Stimulated activated naive CD8-positive, alpha-beta T cell treated with anti-CD3 and anti-CD28 coated beads, Interleukin-15, amount 100 ng/mL, for 72 hours (primary cell): Measurements from ENCODE around the gene KCNJ5.
A peak's percentile ranks its signal among the peaks of the same experiment; 100 is the strongest.

ENCODE experiments used
- ATAC-seq: fragments of 150-1000 bp; cut with Tn5 transposase; 2 replicates; pipeline ENCODE4 v1.10.0; 2021; ENCODE audit warnings: mild to moderate bottlenecking, moderate library complexity
- DNase-seq, 2 donors: peaks; one replicate each; pipeline ENCODE4 v3.0.0; 2021 to 2022
- H3K27ac Mint-ChIP-seq, 2 donors: one replicate each; pipeline ENCODE4 v1.8.0; 2022; ENCODE audit warnings: mild to moderate bottlenecking in 2 of 2, mixed read lengths in 2 of 2, moderate library complexity in 2 of 2
- H3K27me3 Mint-ChIP-seq: one replicate; pipeline ENCODE4 v1.8.0; 2022; ENCODE audit warnings: mixed read lengths
- H3K4me1 Mint-ChIP-seq: one replicate; pipeline ENCODE4 v1.8.0; 2022; ENCODE audit warnings: mild to moderate bottlenecking, mixed read lengths
- H3K4me3 Mint-ChIP-seq, 2 donors: one replicate each; pipeline ENCODE4 v1.8.0; 2022; ENCODE audit warnings: mild to moderate bottlenecking in 2 of 2, mixed read lengths in 2 of 2, moderate library complexity in 1 of 2
- H3K9me3 Mint-ChIP-seq, 2 donors: one replicate each; pipeline ENCODE4 v1.8.0; 2022; ENCODE audit warnings: mixed read lengths in 2 of 2

KCNJ5 gene

DNA sequence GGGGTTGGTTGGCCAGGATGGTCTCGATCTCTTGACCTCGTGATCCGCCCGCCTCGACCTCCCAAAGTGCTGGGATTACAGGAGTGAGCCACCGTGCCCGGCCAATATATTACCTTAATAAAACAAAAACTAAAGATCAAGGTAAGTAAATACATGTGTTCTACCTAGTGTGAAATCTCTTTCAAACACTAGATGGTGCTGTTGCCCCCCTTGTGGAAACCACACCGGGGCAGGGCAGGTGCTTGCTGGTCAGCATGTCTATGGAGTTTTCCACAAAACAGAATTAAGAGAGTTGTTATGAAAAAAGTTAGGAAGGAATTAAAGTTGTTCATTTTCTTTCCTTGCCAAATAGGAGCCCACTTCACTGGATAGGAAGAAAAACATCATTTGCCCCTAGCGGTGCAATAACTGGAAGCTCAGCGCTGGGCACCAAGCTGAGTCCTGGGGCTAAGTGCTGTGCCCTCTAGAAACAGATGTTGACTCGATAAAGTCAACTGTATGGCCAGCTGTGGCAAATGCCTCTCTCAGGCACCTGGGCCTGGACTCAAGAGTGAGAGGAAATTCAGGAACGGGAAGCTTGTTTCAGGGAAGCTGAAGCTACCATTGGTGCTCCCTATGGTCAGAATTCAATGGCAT lies 6.3 kb upstream of the KCNJ5 start:
- H3K4me3 Mint-ChIP-seq: no peak overlapping the region
- H3K9me3 Mint-ChIP-seq: no peaks in the 10 kb centered on the region
- no peaks in the 10 kb centered on the region for H3K4me1 Mint-ChIP-seq
- H3K27ac Mint-ChIP-seq: no peak overlapping the region
- ATAC-seq (peak; percentile 76), DNase-seq (peak; percentile 62 to 70)
- H3K27me3 Mint-ChIP-seq: peaks cover 96% of the 10 kb centered on the region

DNA sequence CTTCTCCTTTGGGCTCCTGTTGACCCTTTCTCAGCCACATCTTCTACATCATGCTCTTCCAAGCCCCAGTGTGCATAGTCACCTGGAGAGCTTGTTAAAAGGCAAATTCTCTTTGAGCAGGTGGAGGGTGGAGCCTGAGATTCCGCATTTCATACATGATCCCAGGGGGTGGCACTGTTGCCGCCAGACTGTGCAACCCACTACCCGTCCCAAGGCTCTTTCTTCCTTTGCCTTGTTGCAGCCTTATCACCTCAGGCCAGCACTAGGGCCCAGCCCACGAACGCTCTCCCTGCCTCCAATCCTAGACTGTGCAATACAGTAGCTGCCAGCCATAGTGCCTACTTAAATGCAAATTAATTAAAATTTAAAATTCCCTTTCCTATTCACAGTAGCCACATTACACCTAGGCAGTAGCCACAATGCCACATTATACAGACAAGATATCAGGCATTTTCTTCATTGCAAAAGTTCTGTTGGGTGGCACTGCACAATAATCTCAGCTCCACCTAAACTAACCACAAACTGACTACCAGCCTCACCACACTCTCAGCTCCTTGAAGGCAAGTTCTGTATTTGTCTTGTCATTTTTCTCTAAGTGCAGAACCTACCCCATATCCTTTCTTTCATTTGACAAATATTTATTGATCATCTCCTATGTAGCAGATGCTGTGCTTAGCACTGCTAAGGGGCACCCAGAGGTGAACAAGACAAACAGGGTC lies 4.6 kb upstream of the KCNJ5 start:
- peaks cover 97% of the 10 kb centered on the region for H3K27me3 Mint-ChIP-seq
- no peaks in the 10 kb centered on the region for H3K9me3 Mint-ChIP-seq
- no peak for DNase-seq
- no peak overlapping the region for H3K4me3 Mint-ChIP-seq
- no peak overlapping the region for H3K27ac Mint-ChIP-seq
- peak; percentile 48 for ATAC-seq
- H3K4me1 Mint-ChIP-seq: peaks cover 16% of the 10 kb centered on the region

- Mint-ChIP-seq H3K27ac (no peak overlapping the region), H3K4me1 (peaks cover 23% of the 10 kb centered on the region), H3K27me3 (peaks cover 97% of the 10 kb centered on the region), H3K4me3 (no peak overlapping the region), H3K9me3 (no peaks in the 10 kb centered on the region)
- ATAC-seq (no peak), DNase-seq (no peak)
Observed at GRCh38 chr11:128888034-128888985, 2.8 kb upstream of the KCNJ5 start.

DNA sequence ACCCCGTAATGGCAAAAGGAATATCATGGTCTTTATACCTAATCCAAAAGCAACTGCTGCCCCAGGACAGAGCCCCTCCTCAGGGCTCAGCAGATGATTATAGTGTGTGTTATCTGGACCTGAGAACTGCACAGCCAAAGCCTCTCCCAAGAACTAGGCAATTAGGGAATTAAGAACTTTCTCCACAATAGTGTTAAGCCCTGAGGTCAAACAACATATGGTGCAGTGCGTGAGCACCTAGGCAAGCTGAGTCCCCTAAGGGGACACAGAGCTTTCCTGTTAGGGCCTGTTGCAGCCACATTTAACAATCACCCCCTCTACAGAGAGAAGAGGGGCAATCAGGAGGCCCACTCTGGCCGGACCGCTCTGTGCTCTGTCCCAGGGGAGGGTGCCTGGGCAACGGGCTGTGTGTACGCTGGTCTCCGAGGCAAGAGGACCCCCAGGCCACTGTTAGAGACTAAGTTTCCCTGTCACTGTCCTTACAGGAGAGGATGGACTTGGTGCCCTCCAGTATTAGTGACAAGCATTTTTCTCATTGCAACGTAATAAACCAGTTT lies 1.4 kb upstream of the KCNJ5 start:
- no peak for DNase-seq
- ATAC-seq: no peak
- H3K27ac Mint-ChIP-seq: no peak overlapping the region
- H3K4me3 Mint-ChIP-seq: peak overlapping the region in 1 of 2 donors; percentile 79
- H3K4me1 Mint-ChIP-seq: peaks cover 29% of the 10 kb centered on the region
- H3K9me3 Mint-ChIP-seq: no peaks in the 10 kb centered on the region
- H3K27me3 Mint-ChIP-seq: peaks cover 89% of the 10 kb centered on the region

- H3K27me3 Mint-ChIP-seq: peaks cover 85% of the 10 kb centered on the region
Observed at GRCh38 chr11:128890216-128890542, 977 bp upstream of the KCNJ5 start.

DNA sequence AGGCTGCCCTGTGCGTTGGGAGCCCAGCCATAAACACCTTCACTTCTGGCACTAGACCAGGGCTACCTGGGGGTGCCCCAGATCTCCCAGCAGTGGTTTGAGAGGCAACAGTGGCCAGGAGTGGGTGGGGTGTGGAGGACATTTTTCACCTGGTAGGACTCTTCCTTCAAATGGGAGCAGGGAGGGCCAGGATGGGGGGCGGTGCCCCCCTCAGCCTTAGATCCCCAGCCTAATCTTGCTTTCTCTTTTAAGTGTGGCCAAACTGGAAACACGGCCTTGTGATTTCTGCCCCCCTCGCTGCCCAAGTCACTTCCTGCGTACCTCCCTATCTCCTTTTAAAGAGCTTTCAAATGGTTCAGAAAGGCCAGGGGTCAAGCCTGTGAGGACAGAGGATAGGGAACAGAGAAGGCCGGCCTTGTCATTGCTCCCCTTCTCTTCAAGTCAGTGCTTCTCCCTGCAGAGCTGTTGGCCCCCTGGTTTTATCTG lies 800 bp downstream of the KCNJ5 start:
- DNase-seq (no peak), ATAC-seq (no peak)
- no peak overlapping the region for H3K27ac Mint-ChIP-seq
- no peaks in the 10 kb centered on the region for H3K9me3 Mint-ChIP-seq
- peak overlapping the region; percentile 69 for H3K4me3 Mint-ChIP-seq
- peaks cover 29% of the 10 kb centered on the region for H3K4me1 Mint-ChIP-seq
- H3K27me3 Mint-ChIP-seq: peaks cover 67% of the 10 kb centered on the region

More at GRCh38 chr11:128890216-128890542, 977 bp upstream of the KCNJ5 start:
- DNase-seq (no peak), ATAC-seq (peak; percentile 33)
- no peaks in the 10 kb centered on the region for H3K9me3 Mint-ChIP-seq
- H3K4me1 Mint-ChIP-seq: peaks cover 29% of the 10 kb centered on the region
- peak overlapping the region; percentile 77 to 79 for H3K4me3 Mint-ChIP-seq
- no peak overlapping the region for H3K27ac Mint-ChIP-seq

DNA sequence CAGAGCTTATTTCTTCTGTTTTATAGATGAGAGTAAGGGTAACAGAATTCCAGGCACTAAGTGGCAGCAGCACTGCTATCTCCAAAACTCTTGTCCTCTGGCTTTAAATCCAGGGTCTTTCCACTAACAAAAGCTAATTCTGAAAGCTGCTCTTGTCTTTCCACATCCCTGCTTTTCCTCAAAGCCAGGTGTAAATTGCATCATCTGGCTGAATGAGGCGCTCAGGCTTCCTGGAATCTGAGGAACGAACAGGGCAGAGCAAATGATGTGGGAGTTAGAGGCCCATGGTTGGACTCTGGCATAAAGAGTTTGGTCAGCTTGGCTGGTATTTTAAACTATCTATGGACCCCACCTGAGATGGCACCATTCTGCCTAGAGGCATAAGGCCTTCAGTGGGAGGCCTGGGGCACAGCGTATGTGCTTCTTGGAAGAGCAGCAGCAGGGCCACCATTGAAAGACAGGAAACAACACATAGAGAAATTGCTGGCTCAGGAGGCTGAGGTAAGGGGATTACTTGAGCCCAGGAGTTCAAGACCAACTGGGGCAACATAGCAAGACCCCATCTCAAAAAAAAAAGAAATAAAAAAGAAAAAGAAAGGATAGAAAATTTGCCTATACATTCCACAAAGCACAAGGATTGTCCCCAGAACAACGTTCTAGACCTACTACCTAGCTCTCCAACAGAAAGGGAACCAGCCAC lies 1.9 kb downstream of the KCNJ5 start:
- H3K9me3 Mint-ChIP-seq: no peaks in the 10 kb centered on the region
- DNase-seq: no peak
- no peak for ATAC-seq
- no peak overlapping the region for H3K4me3 Mint-ChIP-seq
- peaks cover 65% of the 10 kb centered on the region for H3K27me3 Mint-ChIP-seq
- no peak overlapping the region for H3K27ac Mint-ChIP-seq
- H3K4me1 Mint-ChIP-seq: peaks cover 29% of the 10 kb centered on the region

DNA sequence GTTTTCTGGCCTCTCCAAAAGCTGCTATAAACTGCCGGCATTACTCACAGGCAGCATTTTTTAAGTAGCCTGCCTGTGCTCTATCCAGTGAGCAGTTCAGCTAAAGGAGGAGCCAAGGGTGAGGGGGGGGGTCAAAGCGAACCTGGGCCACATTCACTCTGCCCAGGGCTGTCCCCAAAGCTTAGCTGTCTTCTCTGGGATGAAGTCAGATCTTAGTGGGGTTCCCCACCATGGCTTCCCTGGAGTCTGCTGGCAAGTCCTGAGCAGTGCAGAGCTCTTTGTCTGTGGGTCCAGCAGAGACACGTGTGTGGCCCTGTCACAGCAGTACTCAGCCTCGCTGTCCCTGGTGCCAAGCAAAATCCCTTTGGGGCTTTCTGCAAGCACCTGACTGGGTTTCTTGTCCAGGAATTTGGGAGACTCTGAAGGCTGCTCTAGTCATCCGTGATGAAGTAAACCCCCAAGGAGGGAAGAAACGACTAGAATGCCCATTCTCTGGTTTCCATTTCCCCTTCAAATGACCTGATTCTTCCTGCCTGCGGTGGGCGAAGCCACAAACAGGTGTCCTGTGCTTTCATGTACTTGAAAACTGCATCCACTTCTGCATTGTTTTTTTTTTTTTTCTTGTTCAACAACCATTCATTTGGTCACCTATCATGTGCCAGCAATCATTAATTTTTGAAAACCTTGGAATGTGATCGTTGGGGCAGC lies 2.6 kb downstream of the KCNJ5 start:
- no peak for ATAC-seq
- DNase-seq: no peak
- H3K27ac Mint-ChIP-seq: no peak overlapping the region
- H3K27me3 Mint-ChIP-seq: peaks cover 58% of the 10 kb centered on the region
- H3K4me1 Mint-ChIP-seq: peaks cover 29% of the 10 kb centered on the region
- no peaks in the 10 kb centered on the region for H3K9me3 Mint-ChIP-seq
- no peak overlapping the region for H3K4me3 Mint-ChIP-seq

DNA sequence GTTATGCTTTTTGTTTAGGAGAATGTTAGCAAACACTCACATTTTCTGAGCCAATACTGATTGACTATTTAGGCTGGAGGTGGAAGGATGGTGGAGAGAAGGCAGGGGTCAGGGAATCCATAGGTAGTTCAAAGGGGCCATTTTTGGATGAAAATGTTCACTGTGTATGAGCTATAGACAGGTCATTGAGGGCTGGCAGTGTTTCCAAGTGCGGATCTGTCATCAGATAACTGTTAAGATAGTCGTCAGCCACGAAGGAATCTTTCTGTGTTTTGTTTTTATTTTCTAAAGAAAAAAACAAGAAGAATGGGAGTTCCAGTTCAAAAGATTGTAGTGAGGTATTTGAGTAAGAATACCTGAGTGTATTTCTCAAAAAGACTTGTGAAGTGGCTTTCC lies 3.1 kb downstream of the KCNJ5 start:
- Mint-ChIP-seq H3K4me3 (no peak overlapping the region), H3K27ac (no peak overlapping the region), H3K27me3 (peaks cover 53% of the 10 kb centered on the region), H3K9me3 (no peaks in the 10 kb centered on the region), H3K4me1 (peaks cover 29% of the 10 kb centered on the region)
- no peak for ATAC-seq
- no peak for DNase-seq

DNA sequence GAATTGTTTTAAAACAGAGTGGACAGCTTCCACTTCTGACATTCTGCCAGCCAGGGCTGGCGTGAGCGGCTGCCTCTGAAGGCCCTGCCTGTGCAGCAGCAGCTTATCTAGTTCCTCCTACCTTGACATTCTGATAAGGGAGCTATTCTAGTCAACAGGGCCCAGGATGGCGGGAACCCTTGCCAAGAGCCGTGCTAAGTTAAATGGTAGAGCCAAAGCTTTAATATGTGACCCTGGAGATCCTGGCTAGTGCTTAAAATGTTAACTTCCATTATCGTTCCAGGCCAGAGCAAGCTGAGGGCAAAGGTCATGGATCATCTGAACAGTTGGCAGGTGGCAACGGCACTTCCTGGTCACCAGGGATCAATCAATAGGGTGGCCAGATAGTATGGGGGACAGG lies 3.5 kb downstream of the KCNJ5 start:
- ATAC-seq (no peak), DNase-seq (no peak)
- no peak overlapping the region for H3K27ac Mint-ChIP-seq
- H3K4me3 Mint-ChIP-seq: no peak overlapping the region
- peaks cover 49% of the 10 kb centered on the region for H3K27me3 Mint-ChIP-seq
- H3K9me3 Mint-ChIP-seq: no peaks in the 10 kb centered on the region
- peaks cover 29% of the 10 kb centered on the region for H3K4me1 Mint-ChIP-seq

GRCh38 chr11:128895526-128895925 lies 4.4 kb downstream of the KCNJ5 start:
- ATAC-seq (peak; percentile 21), DNase-seq (no peak)
- Mint-ChIP-seq H3K9me3 (no peaks in the 10 kb centered on the region), H3K4me1 (peaks cover 24% of the 10 kb centered on the region), H3K27ac (no peak overlapping the region), H3K4me3 (no peak overlapping the region), H3K27me3 (peaks cover 40% of the 10 kb centered on the region)

GRCh38 chr11:128896356-128896755 lies 5.2 kb downstream of the KCNJ5 start:
- Mint-ChIP-seq H3K27ac (no peak overlapping the region), H3K4me1 (peaks cover 15% of the 10 kb centered on the region), H3K9me3 (no peaks in the 10 kb centered on the region), H3K4me3 (no peak overlapping the region), H3K27me3 (peaks cover 32% of the 10 kb centered on the region)
- ATAC-seq: no peak
- DNase-seq: no peak

- H3K4me1 Mint-ChIP-seq: peaks cover 6% of the 10 kb centered on the region
- DNase-seq (no peak), ATAC-seq (no peak)
- H3K9me3 Mint-ChIP-seq: no peaks in the 10 kb centered on the region
- H3K27ac Mint-ChIP-seq: no peak overlapping the region
- peaks cover 29% of the 10 kb centered on the region for H3K27me3 Mint-ChIP-seq
- no peak overlapping the region for H3K4me3 Mint-ChIP-seq
Observed at GRCh38 chr11:128897826-128898225, 6.7 kb downstream of the KCNJ5 start.

- peaks cover 10% of the 10 kb centered on the region for H3K4me1 Mint-ChIP-seq
- ATAC-seq: no peak
- H3K27ac Mint-ChIP-seq: no peak overlapping the region
- peaks cover 26% of the 10 kb centered on the region for H3K27me3 Mint-ChIP-seq
- no peaks in the 10 kb centered on the region for H3K9me3 Mint-ChIP-seq
- no peak overlapping the region for H3K4me3 Mint-ChIP-seq
- no peak for DNase-seq
Observed at GRCh38 chr11:128898580-128899344, 7.6 kb downstream of the KCNJ5 start.
